DMS114 treated with DMSO at 0.1 percent for 48 hours (cell line): ENCODE measurements around the gene MYO10.

ENCODE experiments used
- DNase-seq: peaks from one replicate; lab custom pipeline; 2025; ENCODE audit not compliant: unreplicated experiment; lab: John Stamatoyannopoulos, UW

Gene MYO10

GRCh38 chr5:16826379-16827125, 109.5 kb downstream of the MYO10 start:
- no peak for DNase-seq

GRCh38 chr5:16819522-16820167, 116.4 kb downstream of the MYO10 start:
- no peak for DNase-seq

- no peak for DNase-seq
Observed at GRCh38 chr5:16815432-16815831, 120.7 kb downstream of the MYO10 start.

- no peak for DNase-seq
Observed at GRCh38 chr5:16812911-16813310, 123.2 kb downstream of the MYO10 start.

- no peak for DNase-seq
Observed at GRCh38 chr5:16812448-16812847, 123.6 kb downstream of the MYO10 start.

- no peak for DNase-seq
Observed at GRCh38 chr5:16810208-16810854, 125.8 kb downstream of the MYO10 start.

GRCh38 chr5:16809395-16810207, 126.5 kb downstream of the MYO10 start:
- no peak for DNase-seq

- no peak for DNase-seq
Observed at GRCh38 chr5:16809010-16809394, 127.1 kb downstream of the MYO10 start.

GRCh38 chr5:16808021-16808420, 128.1 kb downstream of the MYO10 start:
- DNase-seq = no peak

- no peak for DNase-seq
Observed at GRCh38 chr5:16807547-16807864, 128.6 kb downstream of the MYO10 start.

- no peak for DNase-seq
Observed at GRCh38 chr5:16806711-16807546, 129.2 kb downstream of the MYO10 start.

GRCh38 chr5:16805486-16805885, 130.6 kb downstream of the MYO10 start:
- DNase-seq = no peak

- DNase-seq = no peak
Observed at GRCh38 chr5:16803831-16804230, 132.3 kb downstream of the MYO10 start.

GRCh38 chr5:16800477-16800876, 135.6 kb downstream of the MYO10 start:
- DNase-seq = no peak

GRCh38 chr5:16799796-16800195, 136.3 kb downstream of the MYO10 start:
- no peak for DNase-seq

- DNase-seq = no peak
Observed at GRCh38 chr5:16797951-16798350, 138.1 kb downstream of the MYO10 start.

- DNase-seq = no peak
Observed at GRCh38 chr5:16794269-16794913, 141.7 kb downstream of the MYO10 start.

- no peak for DNase-seq
Observed at GRCh38 chr5:16792598-16793275, 143.4 kb downstream of the MYO10 start.

GRCh38 chr5:16791904-16792597, 144.0 kb downstream of the MYO10 start:
- no peak for DNase-seq
